Astrocyte (in vitro differentiated cells and primary cell): ENCODE measurements around the gene ZDHHC22. TPM values are rescaled to one million over a fixed set of nuclear protein-coding genes. Genes with fewer than 3 reads are reported as not detected.

Source experiments
- DNase-seq: peaks from one replicate; pipeline ENCODE4 v3.0.0-alpha.2; 2010; ENCODE audit warnings: low read depth
- FAIRE-seq: peaks from 2 replicates; lab custom pipeline; 2011; peaks lifted over from hg19 to GRCh38; lab: Jason Lieb, UNC
- H2AFZ ChIP-seq: 2 replicates; pipeline ENCODE4 v1.6.0; 2012; ENCODE audit warnings: low read depth, low read length, inconsistent platforms
- H3K27ac ChIP-seq: 2 replicates; pipeline ENCODE4 v1.5.1; 2011; ENCODE audit warnings: low read depth, low read length, inconsistent platforms
- H3K27me3 ChIP-seq: 2 replicates; pipeline ENCODE4 v1.6.0; 2011; ENCODE audit warnings: low read length, inconsistent platforms; ENCODE audit not compliant: insufficient read depth
- H3K36me3 ChIP-seq: 2 replicates; pipeline ENCODE4 v1.5.1; 2011; ENCODE audit warnings: low read length, inconsistent platforms; ENCODE audit not compliant: insufficient read depth
- H3K4me1 ChIP-seq: 2 replicates; pipeline ENCODE4 v1.5.1; 2011; ENCODE audit warnings: low read length, inconsistent platforms; ENCODE audit not compliant: insufficient read depth
- H3K4me2 ChIP-seq: 2 replicates; pipeline ENCODE4 v1.6.0; 2012; ENCODE audit warnings: low read length, inconsistent platforms
- H3K4me3 ChIP-seq: 2 replicates; pipeline ENCODE4 v1.5.1; 2011; ENCODE audit warnings: low read depth, mild to moderate bottlenecking, low read length, inconsistent platforms; ENCODE audit not compliant: insufficient read depth
- H3K79me2 ChIP-seq: 2 replicates; pipeline ENCODE4 v1.6.0; 2012; ENCODE audit warnings: mild to moderate bottlenecking, low read length, inconsistent platforms; ENCODE audit not compliant: insufficient read depth
- H3K9ac ChIP-seq: 2 replicates; pipeline ENCODE4 v1.6.0; 2012; ENCODE audit warnings: mild to moderate bottlenecking, low read length, inconsistent platforms
- H3K9me3 ChIP-seq: 2 replicates; pipeline ENCODE4 v1.5.1; 2012; ENCODE audit warnings: low read depth, mild to moderate bottlenecking, low read length, inconsistent platforms; ENCODE audit not compliant: insufficient read depth
- H4K20me1 ChIP-seq: 2 replicates; pipeline ENCODE4 v1.6.0; 2012; ENCODE audit warnings: low read length, inconsistent platforms; ENCODE audit not compliant: insufficient read depth
- H3K27ac Mint-ChIP-seq: one replicate; pipeline ENCODE4 v1.8.0; 2021; ENCODE audit warnings: mild to moderate bottlenecking, mixed read lengths; ENCODE audit not compliant: unreplicated experiment
- H3K27me3 Mint-ChIP-seq: one replicate; pipeline ENCODE4 v1.8.0; 2021; ENCODE audit warnings: low read depth, mixed read lengths; ENCODE audit not compliant: unreplicated experiment
- H3K36me3 Mint-ChIP-seq: one replicate; pipeline ENCODE4 v1.8.0; 2021; ENCODE audit warnings: low read depth, mixed read lengths; ENCODE audit not compliant: unreplicated experiment
- H3K4me1 Mint-ChIP-seq: one replicate; pipeline ENCODE4 v1.8.0; 2021; ENCODE audit warnings: low read depth, mixed read lengths; ENCODE audit not compliant: unreplicated experiment
- H3K4me3 Mint-ChIP-seq: one replicate; pipeline ENCODE4 v1.8.0; 2021; ENCODE audit warnings: mild to moderate bottlenecking, moderate library complexity, mixed read lengths; ENCODE audit not compliant: unreplicated experiment
- H3K9me3 Mint-ChIP-seq: one replicate; pipeline ENCODE4 v1.8.0; 2021; ENCODE audit warnings: mild to moderate bottlenecking, mixed read lengths; ENCODE audit not compliant: unreplicated experiment
- CTCF ChIP-seq: IDR thresholded peaks from 2 replicates; pipeline ENCODE4 v1.5.1; 2011; ENCODE audit warnings: low read depth, mild to moderate bottlenecking, inconsistent platforms, low read length, moderate library complexity; ENCODE audit not compliant: insufficient read depth
- EZH2 ChIP-seq: IDR thresholded peaks from 2 replicates; pipeline ENCODE4 v1.6.1; 2012; ENCODE audit warnings: mild to moderate bottlenecking, low read length, inconsistent platforms; ENCODE audit not compliant: insufficient read depth
- total RNA-seq: library from RNA; stranded (reverse); gene quantifications from 2 replicates; pipeline ENCODE4 v1.2.1, GENCODE V29; 2021

Gene ZDHHC22
- total RNA-seq, 1 donor from 2014 or later = 0.52 TPM

GRCh38 chr14:77180726-77181602 lies 39.4 kb upstream of the ZDHHC22 start:
- DNase-seq (no peak), FAIRE-seq (no peak)
- H3K4me3 Mint-ChIP-seq = peak overlapping the region; percentile 84

GRCh38 chr14:77178656-77179055 lies 37.1 kb upstream of the ZDHHC22 start:
- Mint-ChIP-seq H3K9me3 (peaks cover 3% of the 10 kb centered on the region), H3K27me3 (peaks cover 20% of the 10 kb centered on the region), H3K36me3 (no peaks in the 10 kb centered on the region), H3K27ac (no peak overlapping the region), H3K4me1 (no peaks in the 10 kb centered on the region), H3K4me3 (no peak overlapping the region)
- TF ChIP-seq EZH2 = no peak
- no peak for TF ChIP-seq CTCF
- Histone ChIP-seq H3K79me2 (no peaks in the 10 kb centered on the region), H4K20me1 (no peaks in the 10 kb centered on the region), H3K4me3 (no peak overlapping the region), H3K9ac (no peak overlapping the region), H3K4me2 (no peak overlapping the region), H3K27me3 (peaks cover 3% of the 10 kb centered on the region), H3K36me3 (no peaks in the 10 kb centered on the region), H3K4me1 (peaks cover 6% of the 10 kb centered on the region), H3K27ac (no peak overlapping the region), H2AFZ (no peak overlapping the region), H3K9me3 (no peaks in the 10 kb centered on the region)
- DNase-seq (no peak), FAIRE-seq (no peak)

More at GRCh38 chr14:77180726-77181602, 39.4 kb upstream of the ZDHHC22 start:
- H3K9ac ChIP-seq = no peak overlapping the region
- H3K36me3 ChIP-seq = no peaks in the 10 kb centered on the region
- H3K27ac ChIP-seq = no peak overlapping the region
- no peaks in the 10 kb centered on the region for H3K79me2 ChIP-seq
- Mint-ChIP-seq H3K27ac (peak overlapping the region; percentile 62), H3K36me3 (peaks cover 1% of the 10 kb centered on the region), H3K4me1 (no peaks in the 10 kb centered on the region), H3K27me3 (peaks cover 20% of the 10 kb centered on the region), H3K9me3 (peaks cover 2% of the 10 kb centered on the region)
- H3K4me1 ChIP-seq = no peaks in the 10 kb centered on the region
- H3K27me3 ChIP-seq = peaks cover 3% of the 10 kb centered on the region
- peak overlapping the region; percentile 54 for H3K4me3 ChIP-seq
- H4K20me1 ChIP-seq = no peaks in the 10 kb centered on the region
- peak overlapping the region; percentile 83 for H3K4me2 ChIP-seq
- H3K9me3 ChIP-seq = no peaks in the 10 kb centered on the region
- peak overlapping the region; percentile 80 for H2AFZ ChIP-seq
- TF ChIP-seq CTCF (no peak), EZH2 (no peak)

- H3K4me1 Mint-ChIP-seq = no peaks in the 10 kb centered on the region
- H3K4me3 Mint-ChIP-seq = no peak overlapping the region
- Histone ChIP-seq H2AFZ (no peak overlapping the region), H3K27me3 (no peaks in the 10 kb centered on the region), H3K4me3 (no peak overlapping the region), H3K9ac (no peak overlapping the region), H3K4me1 (peaks cover 6% of the 10 kb centered on the region), H3K79me2 (no peaks in the 10 kb centered on the region), H3K4me2 (no peak overlapping the region), H3K36me3 (no peaks in the 10 kb centered on the region), H3K27ac (no peak overlapping the region), H3K9me3 (no peaks in the 10 kb centered on the region), H4K20me1 (no peaks in the 10 kb centered on the region)
- FAIRE-seq (no peak), DNase-seq (no peak)
- H3K9me3 Mint-ChIP-seq = peaks cover 3% of the 10 kb centered on the region
- no peak overlapping the region for H3K27ac Mint-ChIP-seq
- H3K27me3 Mint-ChIP-seq = peaks cover 13% of the 10 kb centered on the region
- no peaks in the 10 kb centered on the region for H3K36me3 Mint-ChIP-seq
- no peak for TF ChIP-seq EZH2
- no peak for TF ChIP-seq CTCF
Measured at GRCh38 chr14:77177702-77178101, 36.1 kb upstream of the ZDHHC22 start.
